ENCODE measurements around the gene C14orf180. TPM values are rescaled to one million over a fixed set of nuclear protein-coding genes. Genes with fewer than 3 reads are reported as not detected.

Gene C14orf180
- total RNA-seq, 1 experiment from 2014 or later: not detected

DNA sequence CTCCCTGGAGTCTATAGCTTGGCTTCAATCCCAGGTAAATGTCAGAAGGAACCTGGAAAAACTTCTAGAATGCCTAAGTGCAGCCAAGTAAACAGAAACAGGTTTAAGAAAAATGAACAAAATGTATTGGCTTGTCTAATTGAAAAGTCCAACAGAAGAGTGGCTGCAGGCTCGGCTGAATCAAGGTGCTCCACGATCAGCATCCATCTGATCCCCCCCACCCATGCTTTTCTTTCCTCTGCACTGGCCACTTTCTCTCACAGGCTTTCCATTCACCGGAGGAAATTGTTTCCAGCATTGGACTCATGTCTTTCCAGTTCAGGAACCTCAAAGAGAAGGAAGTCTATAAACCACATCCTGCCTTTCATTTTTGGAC, 42.0 kb upstream of the C14orf180 start:
- Histone ChIP-seq H4K20me1 (ENCODE audit: low read length) (no peaks in the 10 kb centered on the region), H2AFZ (ENCODE audit: low read length) (no peak overlapping the region), H3K9ac (ENCODE audit: low read length) (no peak overlapping the region), H3K79me2 (ENCODE audit: low read length) (no peaks in the 10 kb centered on the region), H3K4me3 (ENCODE audit: low read length) (no peak overlapping the region), H3K4me2 (ENCODE audit: low read length) (no peak overlapping the region), H3K9me2 (replicated peaks; ENCODE audit: low read length) (no peaks in the 10 kb centered on the region), H3K27ac (ENCODE audit: low read length) (no peak overlapping the region), H3K36me3 (ENCODE audit: low read depth, low read length) (no peaks in the 10 kb centered on the region), H3F3A (ENCODE audit: low read length, unreplicated experiment) (no peaks in the 10 kb centered on the region), H3K9me3 (ENCODE audit: low read length) (no peaks in the 10 kb centered on the region), H3K4me1 (ENCODE audit: insufficient read depth, low read length) (no peaks in the 10 kb centered on the region), H3K27me3 (ENCODE audit: low read length) (peaks cover 62% of the 10 kb centered on the region)
- no TSS peak for BruUV-seq (replicated peaks)
- POLR2A ChIA-PET (ENCODE audit: unreplicated experiment): no interaction called here
- no peak for ATAC-seq
- DNase-seq: peak; percentile 4
- intact Hi-C loops (cut with micrococcal nuclease): no loop called here
- CTCF ChIA-PET: no interaction called here
- TF ChIP-seq EZH2 (IDR thresholded peaks at IDR 0.05; ENCODE audit: low read length, unreplicated experiment) (no peak), EZH2phosphoT487 (IDR thresholded peaks at IDR 0.05; ENCODE audit: borderline replicate concordance, low read length) (no peak)
- TF ChIP-seq, protein P1, sequence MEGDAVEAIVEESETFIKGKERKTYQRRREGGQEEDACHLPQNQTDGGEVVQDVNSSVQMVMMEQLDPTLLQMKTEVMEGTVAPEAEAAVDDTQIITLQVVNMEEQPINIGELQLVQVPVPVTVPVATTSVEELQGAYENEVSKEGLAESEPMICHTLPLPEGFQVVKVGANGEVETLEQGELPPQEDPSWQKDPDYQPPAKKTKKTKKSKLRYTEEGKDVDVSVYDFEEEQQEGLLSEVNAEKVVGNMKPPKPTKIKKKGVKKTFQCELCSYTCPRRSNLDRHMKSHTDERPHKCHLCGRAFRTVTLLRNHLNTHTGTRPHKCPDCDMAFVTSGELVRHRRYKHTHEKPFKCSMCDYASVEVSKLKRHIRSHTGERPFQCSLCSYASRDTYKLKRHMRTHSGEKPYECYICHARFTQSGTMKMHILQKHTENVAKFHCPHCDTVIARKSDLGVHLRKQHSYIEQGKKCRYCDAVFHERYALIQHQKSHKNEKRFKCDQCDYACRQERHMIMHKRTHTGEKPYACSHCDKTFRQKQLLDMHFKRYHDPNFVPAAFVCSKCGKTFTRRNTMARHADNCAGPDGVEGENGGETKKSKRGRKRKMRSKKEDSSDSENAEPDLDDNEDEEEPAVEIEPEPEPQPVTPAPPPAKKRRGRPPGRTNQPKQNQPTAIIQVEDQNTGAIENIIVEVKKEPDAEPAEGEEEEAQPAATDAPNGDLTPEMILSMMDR (conservative IDR thresholded peaks at IDR 0.05; ENCODE audit: low read depth, low read length): no peak

GRCh38 chr14:104541905-104542465, 37.6 kb upstream of the C14orf180 start:
- POLR2A ChIA-PET (ENCODE audit: unreplicated experiment): no interaction called here
- Histone ChIP-seq H3K4me3 (ENCODE audit: low read length) (no peak overlapping the region), H3F3A (ENCODE audit: low read length, unreplicated experiment) (no peaks in the 10 kb centered on the region), H2AFZ (ENCODE audit: low read length) (no peak overlapping the region), H3K36me3 (ENCODE audit: low read depth, low read length) (no peaks in the 10 kb centered on the region), H3K9ac (ENCODE audit: low read length) (no peak overlapping the region), H3K79me2 (ENCODE audit: low read length) (no peaks in the 10 kb centered on the region), H4K20me1 (ENCODE audit: low read length) (no peaks in the 10 kb centered on the region), H3K9me3 (ENCODE audit: low read length) (no peaks in the 10 kb centered on the region), H3K9me2 (replicated peaks; ENCODE audit: low read length) (no peaks in the 10 kb centered on the region), H3K4me1 (ENCODE audit: insufficient read depth, low read length) (no peaks in the 10 kb centered on the region), H3K27me3 (ENCODE audit: low read length) (peaks cover 77% of the 10 kb centered on the region), H3K27ac (ENCODE audit: low read length) (no peak overlapping the region), H3K4me2 (ENCODE audit: low read length) (no peak overlapping the region)
- no TSS peak for BruUV-seq (replicated peaks)
- ATAC-seq (no peak), DNase-seq (no peak)
- CTCF ChIA-PET: no interaction called here
- TF ChIP-seq, protein P1 (conservative IDR thresholded peaks at IDR 0.05; ENCODE audit: low read depth, low read length): no peak
- TF ChIP-seq EZH2 (IDR thresholded peaks at IDR 0.05; ENCODE audit: low read length, unreplicated experiment) (no peak), EZH2phosphoT487 (IDR thresholded peaks at IDR 0.05; ENCODE audit: borderline replicate concordance, low read length) (no peak)
- intact Hi-C loops (cut with micrococcal nuclease): no loop called here

DNA sequence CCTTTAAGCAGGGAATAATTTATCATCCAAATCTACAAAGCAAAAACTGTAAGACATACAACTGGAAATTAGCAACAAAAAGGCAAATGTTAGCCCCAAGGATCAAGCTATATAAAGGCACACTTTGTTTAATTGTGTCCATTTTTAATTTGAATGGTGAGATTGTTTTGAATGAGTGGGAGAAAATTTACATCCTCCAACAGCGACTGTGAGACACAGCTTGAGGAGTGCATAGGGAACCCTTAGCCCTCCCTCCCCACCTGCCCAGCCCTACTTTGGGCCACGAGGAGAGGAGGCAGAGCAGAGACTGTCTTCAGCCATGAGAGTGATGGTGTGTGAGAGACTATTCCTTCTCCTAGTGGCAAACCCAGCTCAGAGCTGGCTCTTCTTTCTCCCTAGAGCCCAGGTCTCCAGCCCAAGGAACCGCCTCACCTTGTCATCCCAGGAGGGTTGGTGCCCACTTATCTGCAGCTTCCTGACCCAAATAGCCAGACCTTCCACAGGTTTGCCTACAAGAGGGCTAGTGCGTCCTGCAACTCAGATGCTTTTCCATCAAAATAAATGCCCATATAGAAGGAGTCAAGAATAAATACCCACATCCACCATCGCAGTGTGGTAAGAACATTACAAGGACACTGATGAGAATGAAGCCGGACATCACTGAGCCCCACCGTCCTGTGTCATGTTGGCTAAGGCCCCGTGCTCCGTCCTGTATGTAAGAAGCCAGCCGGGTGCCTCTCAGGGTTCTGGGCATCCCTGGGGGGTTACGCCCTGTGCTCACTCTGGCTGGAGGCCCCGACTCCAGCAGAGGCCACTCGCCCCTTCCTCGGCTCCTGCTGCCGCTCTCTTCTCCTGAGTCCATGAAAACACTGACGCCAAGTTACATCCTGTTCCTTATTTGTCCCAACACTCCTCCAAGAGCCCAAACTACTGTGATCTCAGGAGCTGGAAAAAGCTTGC, 36.4 kb upstream of the C14orf180 start:
- peaks cover 78% of the 10 kb centered on the region for H3K27me3 ChIP-seq (ENCODE audit: low read length)
- no peaks in the 10 kb centered on the region for H3K36me3 ChIP-seq (ENCODE audit: low read depth, low read length)
- no peaks in the 10 kb centered on the region for H3K79me2 ChIP-seq (ENCODE audit: low read length)
- CTCF ChIA-PET: no interaction called here
- H3K9ac ChIP-seq (ENCODE audit: low read length): no peak overlapping the region
- TF ChIP-seq EZH2 (IDR thresholded peaks at IDR 0.05; ENCODE audit: low read length, unreplicated experiment) (no peak), EZH2phosphoT487 (IDR thresholded peaks at IDR 0.05; ENCODE audit: borderline replicate concordance, low read length) (no peak)
- TF ChIP-seq, protein P1 (conservative IDR thresholded peaks at IDR 0.05; ENCODE audit: low read depth, low read length): no peak
- no peaks in the 10 kb centered on the region for H3K4me1 ChIP-seq (ENCODE audit: insufficient read depth, low read length)
- no peaks in the 10 kb centered on the region for H3F3A ChIP-seq (ENCODE audit: low read length, unreplicated experiment)
- no peak for DNase-seq
- intact Hi-C loops (cut with micrococcal nuclease): no loop called here
- H3K9me2 ChIP-seq (replicated peaks; ENCODE audit: low read length): no peaks in the 10 kb centered on the region
- H2AFZ ChIP-seq (ENCODE audit: low read length): no peak overlapping the region
- ATAC-seq: no peak
- H4K20me1 ChIP-seq (ENCODE audit: low read length): no peaks in the 10 kb centered on the region
- H3K27ac ChIP-seq (ENCODE audit: low read length): no peak overlapping the region
- H3K9me3 ChIP-seq (ENCODE audit: low read length): no peaks in the 10 kb centered on the region
- no peak overlapping the region for H3K4me3 ChIP-seq (ENCODE audit: low read length)
- H3K4me2 ChIP-seq (ENCODE audit: low read length): no peak overlapping the region
- POLR2A ChIA-PET (ENCODE audit: unreplicated experiment): no interaction called here
- BruUV-seq (replicated peaks): no TSS peak
